Measurements from ENCODE around the gene UNC13C. TPM values are rescaled to one million over a fixed set of nuclear protein-coding genes. Genes with fewer than 3 reads are reported as not detected.

The UNC13C gene
- total RNA-seq, 1 donor from 2014 or later: 3.7 TPM

DNA sequence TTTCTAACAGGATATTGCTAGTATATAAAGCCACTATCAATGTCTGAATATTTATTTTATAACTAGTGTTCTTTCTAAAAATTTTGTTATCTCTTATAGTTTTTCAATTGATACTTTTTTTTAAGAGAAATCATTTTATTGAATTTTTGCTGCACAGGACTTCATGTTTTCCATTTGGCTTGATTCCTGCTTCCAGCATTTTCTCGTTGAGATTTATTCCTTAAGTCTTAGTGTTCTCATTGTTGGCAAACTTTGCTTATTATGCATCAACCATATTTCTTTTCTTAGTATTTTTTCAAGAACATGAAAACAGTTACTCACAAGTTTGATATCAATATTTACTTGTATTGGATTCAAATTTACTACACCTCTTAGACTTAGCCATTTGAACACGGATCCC is 113.4 kb downstream of the UNC13C start:
- no peaks in the 10 kb centered on the region for H3K4me1 Mint-ChIP-seq (ENCODE audit: unreplicated experiment)
- no peak for DNase-seq (ENCODE audit: extremely low spot score, unreplicated experiment)
- peaks cover 14% of the 10 kb centered on the region for H3K27me3 Mint-ChIP-seq
- no peaks in the 10 kb centered on the region for H3K9me3 Mint-ChIP-seq
- TF ChIP-seq, protein P1, sequence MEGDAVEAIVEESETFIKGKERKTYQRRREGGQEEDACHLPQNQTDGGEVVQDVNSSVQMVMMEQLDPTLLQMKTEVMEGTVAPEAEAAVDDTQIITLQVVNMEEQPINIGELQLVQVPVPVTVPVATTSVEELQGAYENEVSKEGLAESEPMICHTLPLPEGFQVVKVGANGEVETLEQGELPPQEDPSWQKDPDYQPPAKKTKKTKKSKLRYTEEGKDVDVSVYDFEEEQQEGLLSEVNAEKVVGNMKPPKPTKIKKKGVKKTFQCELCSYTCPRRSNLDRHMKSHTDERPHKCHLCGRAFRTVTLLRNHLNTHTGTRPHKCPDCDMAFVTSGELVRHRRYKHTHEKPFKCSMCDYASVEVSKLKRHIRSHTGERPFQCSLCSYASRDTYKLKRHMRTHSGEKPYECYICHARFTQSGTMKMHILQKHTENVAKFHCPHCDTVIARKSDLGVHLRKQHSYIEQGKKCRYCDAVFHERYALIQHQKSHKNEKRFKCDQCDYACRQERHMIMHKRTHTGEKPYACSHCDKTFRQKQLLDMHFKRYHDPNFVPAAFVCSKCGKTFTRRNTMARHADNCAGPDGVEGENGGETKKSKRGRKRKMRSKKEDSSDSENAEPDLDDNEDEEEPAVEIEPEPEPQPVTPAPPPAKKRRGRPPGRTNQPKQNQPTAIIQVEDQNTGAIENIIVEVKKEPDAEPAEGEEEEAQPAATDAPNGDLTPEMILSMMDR (conservative IDR thresholded peaks at IDR 0.05): no peak
- H3K27ac Mint-ChIP-seq: no peak overlapping the region
- no peaks in the 10 kb centered on the region for H3K36me3 Mint-ChIP-seq
- H3K4me3 Mint-ChIP-seq: no peak overlapping the region

DNA sequence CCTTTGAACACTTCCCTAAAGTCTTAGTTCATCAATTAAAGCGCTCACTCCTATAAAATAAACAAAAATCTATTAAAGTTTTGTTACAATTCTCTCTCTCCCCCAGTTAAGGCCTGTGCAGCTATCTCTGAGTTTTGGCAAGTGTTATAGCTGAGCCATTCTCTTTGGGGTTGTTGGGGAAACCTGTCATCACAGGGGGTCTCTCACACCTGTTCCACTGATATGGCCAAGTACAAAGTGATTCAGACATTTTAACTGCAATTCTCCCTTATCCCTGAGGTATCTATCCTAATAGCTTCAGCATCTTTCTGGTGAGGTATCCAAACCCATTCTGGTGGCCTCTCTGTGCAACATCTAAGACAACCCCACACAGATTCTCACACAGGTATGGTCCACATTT is 116.4 kb downstream of the UNC13C start:
- Mint-ChIP-seq H3K4me1 (ENCODE audit: unreplicated experiment) (no peaks in the 10 kb centered on the region), H3K36me3 (no peaks in the 10 kb centered on the region), H3K9me3 (no peaks in the 10 kb centered on the region), H3K27ac (no peak overlapping the region), H3K4me3 (no peak overlapping the region), H3K27me3 (peaks cover 16% of the 10 kb centered on the region)
- DNase-seq (ENCODE audit: extremely low spot score, unreplicated experiment): no peak
- TF ChIP-seq, protein P1 (conservative IDR thresholded peaks at IDR 0.05): no peak

DNA sequence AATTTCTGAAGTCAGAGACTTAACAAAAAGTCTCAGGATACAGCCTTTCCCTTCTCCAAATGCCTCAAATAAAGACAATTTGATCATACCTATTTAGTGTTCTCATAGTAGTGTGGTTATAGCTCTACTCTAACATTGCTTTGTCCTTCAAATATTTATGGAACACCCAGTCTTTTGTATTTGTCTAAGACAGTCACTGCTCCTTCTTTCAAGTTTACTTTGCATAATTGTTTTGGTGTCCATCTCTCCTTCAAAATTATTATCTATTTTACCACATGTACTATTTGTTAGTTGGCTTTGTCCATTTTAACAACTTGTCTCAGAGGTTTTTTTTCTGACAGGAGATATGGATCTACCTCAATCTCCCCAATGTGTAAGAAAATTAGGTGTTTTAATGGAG is 118.8 kb downstream of the UNC13C start:
- DNase-seq (ENCODE audit: extremely low spot score, unreplicated experiment): no peak
- H3K9me3 Mint-ChIP-seq: no peaks in the 10 kb centered on the region
- no peak overlapping the region for H3K4me3 Mint-ChIP-seq
- no peaks in the 10 kb centered on the region for H3K36me3 Mint-ChIP-seq
- H3K27me3 Mint-ChIP-seq: peaks cover 14% of the 10 kb centered on the region
- no peaks in the 10 kb centered on the region for H3K4me1 Mint-ChIP-seq (ENCODE audit: unreplicated experiment)
- TF ChIP-seq, protein P1 (conservative IDR thresholded peaks at IDR 0.05): no peak
- H3K27ac Mint-ChIP-seq: no peak overlapping the region

DNA sequence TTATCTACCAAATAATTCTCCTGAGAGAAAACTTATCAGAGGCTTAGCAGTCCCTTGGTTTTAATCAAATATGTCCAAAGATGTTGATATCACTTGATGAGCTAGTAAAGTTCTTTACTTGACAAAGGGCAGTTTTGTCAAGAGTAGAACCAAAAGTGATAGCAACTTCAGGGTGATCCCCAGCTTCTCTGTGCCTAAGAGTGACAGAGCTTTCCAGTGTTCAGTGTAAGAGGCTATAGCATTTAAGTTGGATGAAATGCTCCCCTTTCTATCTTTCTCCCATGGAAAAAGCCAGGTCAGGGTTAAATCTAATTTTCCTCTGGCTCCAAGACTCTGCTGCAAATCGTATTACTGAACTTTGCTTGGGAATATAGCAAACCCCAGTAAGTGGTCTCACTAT is 120.8 kb downstream of the UNC13C start:
- H3K27me3 Mint-ChIP-seq: peaks cover 14% of the 10 kb centered on the region
- H3K4me1 Mint-ChIP-seq (ENCODE audit: unreplicated experiment): no peaks in the 10 kb centered on the region
- H3K9me3 Mint-ChIP-seq: no peaks in the 10 kb centered on the region
- H3K27ac Mint-ChIP-seq: no peak overlapping the region
- no peak for DNase-seq (ENCODE audit: extremely low spot score, unreplicated experiment)
- TF ChIP-seq, protein P1 (conservative IDR thresholded peaks at IDR 0.05): no peak
- no peak overlapping the region for H3K4me3 Mint-ChIP-seq
- no peaks in the 10 kb centered on the region for H3K36me3 Mint-ChIP-seq

DNA sequence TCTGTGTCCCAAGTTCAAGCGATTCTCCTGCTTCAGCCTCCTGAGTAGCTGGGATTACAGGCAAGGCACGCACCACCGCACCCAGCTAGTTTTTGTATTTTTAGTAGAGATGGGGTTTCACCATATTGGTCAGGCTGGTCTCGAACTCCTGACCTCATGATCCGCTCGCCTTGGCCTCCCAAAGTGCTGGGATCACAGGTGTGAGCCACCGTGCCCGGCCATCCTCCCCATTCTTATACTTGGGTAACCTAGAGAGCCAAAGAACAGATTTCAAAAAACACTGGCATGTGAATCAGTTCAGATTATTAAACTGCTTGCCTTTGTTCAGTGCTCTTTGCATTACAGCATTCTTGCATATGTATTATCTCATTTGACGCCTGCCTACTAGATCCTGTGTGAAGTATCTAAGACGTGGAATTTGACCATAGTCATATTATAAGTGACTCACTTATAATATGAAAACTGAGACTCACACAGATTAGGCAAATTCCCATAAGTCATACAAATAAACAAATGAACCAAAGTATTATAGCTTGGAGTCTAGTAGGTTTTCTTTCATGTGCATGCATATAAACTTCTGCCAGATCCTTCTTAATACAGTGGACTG is 123.5 kb downstream of the UNC13C start:
- no peak overlapping the region for H3K4me3 Mint-ChIP-seq
- H3K36me3 Mint-ChIP-seq: no peaks in the 10 kb centered on the region
- H3K9me3 Mint-ChIP-seq: no peaks in the 10 kb centered on the region
- H3K4me1 Mint-ChIP-seq (ENCODE audit: unreplicated experiment): no peaks in the 10 kb centered on the region
- H3K27ac Mint-ChIP-seq: no peak overlapping the region
- DNase-seq (ENCODE audit: extremely low spot score, unreplicated experiment): no peak
- peaks cover 2% of the 10 kb centered on the region for H3K27me3 Mint-ChIP-seq
- TF ChIP-seq, protein P1 (conservative IDR thresholded peaks at IDR 0.05): no peak

DNA sequence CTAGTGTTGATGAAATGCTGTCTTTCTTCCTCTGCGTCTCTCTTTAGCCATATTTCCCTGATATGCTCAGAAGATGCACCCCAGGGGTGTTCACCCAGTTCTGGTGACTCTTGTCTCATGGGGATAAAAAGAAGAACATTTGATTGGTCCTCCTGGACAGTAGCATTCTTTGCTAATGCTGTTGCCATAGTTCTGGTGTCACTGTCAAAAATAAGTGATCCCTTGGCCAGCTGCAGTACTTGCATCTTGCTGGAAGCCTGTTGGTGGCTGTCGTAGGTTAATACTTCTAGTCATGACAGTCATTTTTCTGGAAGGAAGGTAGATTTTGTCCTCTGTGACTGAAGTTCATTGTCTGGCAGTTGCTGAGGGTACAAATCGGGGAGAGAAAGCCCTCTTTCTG is 124.5 kb downstream of the UNC13C start:
- Mint-ChIP-seq H3K4me3 (no peak overlapping the region), H3K9me3 (no peaks in the 10 kb centered on the region), H3K27ac (no peak overlapping the region), H3K36me3 (no peaks in the 10 kb centered on the region), H3K4me1 (ENCODE audit: unreplicated experiment) (no peaks in the 10 kb centered on the region), H3K27me3 (no peaks in the 10 kb centered on the region)
- TF ChIP-seq, protein P1 (conservative IDR thresholded peaks at IDR 0.05): no peak
- DNase-seq (ENCODE audit: extremely low spot score, unreplicated experiment): no peak
